GM21381 (cell line): Measurements from ENCODE around the gene KRT33B.
"Not testable (repeated sequence)": the region's sequence is repeated elsewhere in the genome, so short reads cannot be mapped to it uniquely, and the experiment has no call there.

Experiments
- ATAC-seq: cut with Tn5 transposase; IDR thresholded peaks from one replicate; pipeline ENCODE4 v1.9.1; 2021; ENCODE audit warnings: mild to moderate bottlenecking, moderate library complexity; ENCODE audit not compliant: unreplicated experiment

The KRT33B gene

GRCh38 chr17:41350381-41350878 is 19.2 kb downstream of the KRT33B start, which contains the start of gene KRT33A:
Gene KRT33A, minus strand, starts transcription at chr17:41350828. Its CDS starts 61 bp downstream, at chr17:41350767.
- not testable (repeated sequence) for ATAC-seq

GRCh38 chr17:41347869-41348760 is 21.5 kb downstream of the KRT33B start:
- ATAC-seq, result no peak

GRCh38 chr17:41346421-41346820 is 23.2 kb downstream of the KRT33B start:
- ATAC-seq, result not testable (repeated sequence)

GRCh38 chr17:41345992-41346391 is 23.6 kb downstream of the KRT33B start:
- ATAC-seq, result no peak

- ATAC-seq, result no peak
These were observed 26.6 kb downstream of the KRT33B start for GRCh38 chr17:41343029-41343428.

- ATAC-seq, result no peak
These were observed 28.4 kb downstream of the KRT33B start for GRCh38 chr17:41340934-41341861.

- ATAC-seq, result no peak
These were observed 29.1 kb downstream of the KRT33B start for GRCh38 chr17:41340494-41340893.

- ATAC-seq, result no peak
These were observed 29.9 kb downstream of the KRT33B start for GRCh38 chr17:41339571-41340172.

GRCh38 chr17:41338961-41339485 is 30.6 kb downstream of the KRT33B start:
- ATAC-seq, result peak; percentile 49

GRCh38 chr17:41335747-41336146 is 33.9 kb downstream of the KRT33B start:
- ATAC-seq, result no peak

GRCh38 chr17:41334385-41335305 is 35.0 kb downstream of the KRT33B start:
- ATAC-seq, result no peak

- ATAC-seq, result no peak
These were observed 35.8 kb downstream of the KRT33B start for GRCh38 chr17:41333836-41334235.

- ATAC-seq, result no peak
These were observed 36.5 kb downstream of the KRT33B start for GRCh38 chr17:41333098-41333497.

GRCh38 chr17:41332239-41332638 is 37.4 kb downstream of the KRT33B start:
- no peak for ATAC-seq

- no peak for ATAC-seq
These were observed 38.0 kb downstream of the KRT33B start for GRCh38 chr17:41331606-41332005.

GRCh38 chr17:41329279-41329948 is 40.2 kb downstream of the KRT33B start:
- no peak for ATAC-seq

GRCh38 chr17:41328207-41328606 is 41.4 kb downstream of the KRT33B start:
- no peak for ATAC-seq

- no peak for ATAC-seq
These were observed 42.0 kb downstream of the KRT33B start for GRCh38 chr17:41327411-41328120.
